ENCODE measurements around the gene SAP30L.

- no peak for TF ChIP-seq POLR2AphosphoS5 (IDR thresholded peaks at IDR 0.05; ENCODE audit: low read depth, low read length)
- TF ChIP-seq TAF1 (IDR thresholded peaks at IDR 0.05; ENCODE audit: low read depth, low read length) = no peak
- TF ChIP-seq POLR2A (IDR thresholded peaks at IDR 0.05; ENCODE audit: low read depth, low read length) = no peak
- no peak for TF ChIP-seq SPI1 (IDR thresholded peaks at IDR 0.05; ENCODE audit: low read depth, low read length)
- TF ChIP-seq POU2F2 (IDR thresholded peaks at IDR 0.05; ENCODE audit: low read depth, low read length) = no peak
Measured at GRCh38 chr5:154464438-154464837, 18.6 kb downstream of the SAP30L start.

Data from GM12891 (cell line).